HepG2 (cell line): ENCODE results near the gene TOLLIP. TPM values are rescaled to one million over a fixed set of nuclear protein-coding genes. Genes with fewer than 3 reads are reported as not detected.

Experiments
- FOXP1 ChIP-seq, 2 experiments: fragments of 450-650 bp in 1 of 2; IDR thresholded peaks; 2 replicates each; pipeline ENCODE4 v1.6.1; 2017 to 2018; ENCODE audit warnings: antibody characterized with exemption in 1 of 2
- GZF1 ChIP-seq: sonication (generic); formaldehyde crosslinking; IDR thresholded peaks from 2 replicates; pipeline ENCODE4 v1.5.1; 2020; ENCODE audit warnings: mild to moderate bottlenecking, missing genetic modification reagents
- HMGA1 ChIP-seq: sonication (generic); formaldehyde crosslinking; conservative IDR thresholded peaks from 2 replicates; pipeline ENCODE4 v1.4.0; 2020; ENCODE audit warnings: missing genetic modification reagents
- IKZF4 ChIP-seq: sonication (generic); formaldehyde crosslinking; IDR thresholded peaks from 2 replicates; pipeline ENCODE4 v1.5.1; 2020; ENCODE audit warnings: borderline replicate concordance, mild to moderate bottlenecking, low read depth, missing genetic modification reagents; ENCODE audit errors: not compliant biosample characterization
- KLF15 ChIP-seq: sonication (generic); formaldehyde crosslinking; IDR thresholded peaks from 2 replicates; pipeline ENCODE4 v1.8.1; 2023; ENCODE audit warnings: borderline replicate concordance, mild to moderate bottlenecking, inconsistent platforms, missing genetic modification reagents, mixed read lengths
- PAF1 ChIP-seq: IDR thresholded peaks from 2 replicates; pipeline ENCODE4 v1.6.1; 2016; ENCODE audit warnings: missing genetic modification reagents, missing compliant biosample characterization
- RBM22 ChIP-seq: fragments of 200-400 bp; formaldehyde crosslinking; optimal IDR thresholded peaks from 2 replicates; pipeline ENCODE3; 2017; ENCODE audit warnings: mild to moderate bottlenecking, low read length, moderate library complexity
- SP4 ChIP-seq: sonication (generic); formaldehyde crosslinking; IDR thresholded peaks from 2 replicates; pipeline ENCODE4 v1.8.1; 2023; ENCODE audit warnings: mild to moderate bottlenecking, missing genetic modification reagents
- STAG1 ChIP-seq: sonication (generic); formaldehyde crosslinking; IDR thresholded peaks from 2 replicates; pipeline ENCODE4 v1.4.0; 2020; ENCODE audit warnings: missing genetic modification reagents
- XRCC5 ChIP-seq: fragments of 200-400 bp; formaldehyde crosslinking; optimal IDR thresholded peaks from 2 replicates; pipeline ENCODE3; 2017; ENCODE audit warnings: mild to moderate bottlenecking, low read length
- ZNF17 ChIP-seq: sonication (generic); formaldehyde crosslinking; IDR thresholded peaks from 2 replicates; pipeline ENCODE4 v1.5.0; 2020; ENCODE audit warnings: mild to moderate bottlenecking, missing genetic modification reagents
- ZNF34 ChIP-seq: sonication (generic); formaldehyde crosslinking; IDR thresholded peaks from 2 replicates; pipeline ENCODE4 v1.4.0; 2020; ENCODE audit warnings: mild to moderate bottlenecking, missing genetic modification reagents, borderline replicate concordance
- ZNF75D ChIP-seq: sonication (generic); formaldehyde crosslinking; IDR thresholded peaks from 2 replicates; pipeline ENCODE4 v1.8.1; 2023; ENCODE audit warnings: missing genetic modification reagents, mild to moderate bottlenecking, borderline replicate concordance
- polyA plus RNA-seq, 8 experiments: library from polyadenylated mRNA; depleted of rRNA in 3 of 8; stranded (reverse) in 7 of 8; unstranded in 1 of 8; fragments of >200 nt; fragmentation: Illumina TruSeq in 4 of 8; extraction: Trizol in 4 of 8; gene quantifications; 2 replicates each; pipeline versions ENCODE4 v1.2.1 to v1.2.3, GENCODE V29; 2011 to 2016; ENCODE audit warnings: low read depth in 4 of 8, missing spikeins in 1 of 8, mixed read lengths in 1 of 8; ENCODE audit not compliant: insufficient read depth in 1 of 8
- total RNA-seq, 5 experiments: library from RNA; depleted of rRNA; stranded (reverse); fragments of >200 nt; fragmentation: Illumina TruSeq; extraction: Trizol; gene quantifications; 2 replicates each; pipeline ENCODE4 v1.2.3, GENCODE V29; 2016; ENCODE audit warnings: low read depth in 1 of 5
- TF ChIP-seq, protein P1 (sequence below): sonication (generic); formaldehyde crosslinking; IDR thresholded peaks from 2 replicates; pipeline ENCODE4 v1.4.0; 2020; ENCODE audit warnings: missing genetic modification reagents
- TF ChIP-seq, protein P2 (sequence below): sonication (generic); formaldehyde crosslinking; conservative IDR thresholded peaks from 2 replicates; pipeline ENCODE4 v1.8.0; 2022; ENCODE audit warnings: missing genetic modification reagents
- TF ChIP-seq, protein P3 (sequence below): sonication (generic); formaldehyde crosslinking; IDR thresholded peaks from 2 replicates; pipeline ENCODE4 v1.4.0; 2020; ENCODE audit warnings: missing genetic modification reagents, mild to moderate bottlenecking, borderline replicate concordance
- TF ChIP-seq, protein P4 (sequence below): sonication (generic); formaldehyde crosslinking; conservative IDR thresholded peaks from 2 replicates; pipeline ENCODE4 v1.4.0; 2020; ENCODE audit warnings: missing genetic modification reagents
- TF ChIP-seq, protein P5 (sequence below): sonication (generic); formaldehyde crosslinking; IDR thresholded peaks from 2 replicates; pipeline ENCODE4 v1.5.1; 2020; ENCODE audit warnings: missing genetic modification reagents, mild to moderate bottlenecking, borderline replicate concordance
- TF ChIP-seq, protein P6 (sequence below): sonication (generic); formaldehyde crosslinking; IDR thresholded peaks from 2 replicates; pipeline ENCODE4 v1.5.0; 2020; ENCODE audit warnings: mild to moderate bottlenecking, low read depth, missing genetic modification reagents, borderline replicate concordance

The TOLLIP gene
- total and polyA plus RNA-seq, 2 of the 13 experiments (the other 11 are each of a cell fraction or from before 2014, with no cell fraction given): 25.9 to 47.5 TPM

DNA sequence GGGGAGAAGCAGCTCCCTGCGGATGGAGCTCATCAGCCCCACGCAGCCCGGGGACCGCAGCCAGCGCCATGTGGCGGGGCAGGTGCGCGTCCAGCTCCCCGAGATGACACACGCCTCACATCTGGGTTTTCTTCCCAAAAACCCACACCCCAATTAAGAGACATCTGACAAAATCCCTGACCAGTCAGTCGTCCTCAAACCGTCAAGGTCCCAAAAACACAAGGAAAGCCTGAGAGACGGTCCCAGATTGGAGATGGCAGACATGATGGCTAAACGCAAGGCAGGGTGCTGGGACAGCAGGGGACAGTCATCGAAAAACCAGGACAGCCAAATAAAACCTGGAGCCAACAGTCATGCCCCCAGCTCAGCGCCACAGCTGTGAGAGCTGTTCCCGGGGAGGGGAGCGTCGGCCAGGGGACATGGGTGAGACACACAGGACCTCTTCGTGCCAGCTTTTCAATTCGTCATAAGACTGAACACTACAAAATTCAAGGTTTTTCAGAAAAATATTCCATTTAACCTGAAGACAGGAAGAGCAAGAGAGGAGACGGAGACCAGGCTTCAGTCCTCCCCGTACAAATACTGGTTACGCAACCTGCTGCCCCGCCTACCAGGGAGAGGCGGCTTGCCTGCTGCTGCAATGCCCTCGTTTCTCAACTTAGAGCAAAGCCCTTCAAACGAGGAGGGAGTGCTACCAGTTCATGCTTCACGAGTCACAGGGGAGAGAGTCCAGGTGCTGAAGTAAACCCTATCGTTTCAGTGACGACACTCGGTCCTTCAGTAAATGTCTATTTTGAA, 10.5 kb downstream of the TOLLIP start (continued):
- TF ChIP-seq, protein P1, sequence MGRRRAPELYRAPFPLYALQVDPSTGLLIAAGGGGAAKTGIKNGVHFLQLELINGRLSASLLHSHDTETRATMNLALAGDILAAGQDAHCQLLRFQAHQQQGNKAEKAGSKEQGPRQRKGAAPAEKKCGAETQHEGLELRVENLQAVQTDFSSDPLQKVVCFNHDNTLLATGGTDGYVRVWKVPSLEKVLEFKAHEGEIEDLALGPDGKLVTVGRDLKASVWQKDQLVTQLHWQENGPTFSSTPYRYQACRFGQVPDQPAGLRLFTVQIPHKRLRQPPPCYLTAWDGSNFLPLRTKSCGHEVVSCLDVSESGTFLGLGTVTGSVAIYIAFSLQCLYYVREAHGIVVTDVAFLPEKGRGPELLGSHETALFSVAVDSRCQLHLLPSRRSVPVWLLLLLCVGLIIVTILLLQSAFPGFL: no peak
- no peak for TF ChIP-seq ZNF75D (CRISPR knock-in tag)
- TF ChIP-seq FOXP1 (IDR thresholded peaks at IDR 0.05): no peak
- no peak for TF ChIP-seq FOXP1 (CRISPR knock-in tag; IDR thresholded peaks at IDR 0.05)
- TF ChIP-seq, protein P2, sequence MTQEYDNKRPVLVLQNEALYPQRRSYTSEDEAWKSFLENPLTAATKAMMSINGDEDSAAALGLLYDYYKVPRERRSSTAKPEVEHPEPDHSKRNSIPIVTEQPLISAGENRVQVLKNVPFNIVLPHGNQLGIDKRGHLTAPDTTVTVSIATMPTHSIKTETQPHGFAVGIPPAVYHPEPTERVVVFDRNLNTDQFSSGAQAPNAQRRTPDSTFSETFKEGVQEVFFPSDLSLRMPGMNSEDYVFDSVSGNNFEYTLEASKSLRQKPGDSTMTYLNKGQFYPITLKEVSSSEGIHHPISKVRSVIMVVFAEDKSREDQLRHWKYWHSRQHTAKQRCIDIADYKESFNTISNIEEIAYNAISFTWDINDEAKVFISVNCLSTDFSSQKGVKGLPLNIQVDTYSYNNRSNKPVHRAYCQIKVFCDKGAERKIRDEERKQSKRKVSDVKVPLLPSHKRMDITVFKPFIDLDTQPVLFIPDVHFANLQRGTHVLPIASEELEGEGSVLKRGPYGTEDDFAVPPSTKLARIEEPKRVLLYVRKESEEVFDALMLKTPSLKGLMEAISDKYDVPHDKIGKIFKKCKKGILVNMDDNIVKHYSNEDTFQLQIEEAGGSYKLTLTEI (CRISPR knock-in tag): no peak
- peak; percentile 28; the same call in 1 of the 2 replicates for TF ChIP-seq STAG1 (CRISPR knock-in tag)
- TF ChIP-seq HMGA1 (CRISPR knock-in tag): no peak
- no peak for TF ChIP-seq SP4
- TF ChIP-seq XRCC5: peak; percentile 61
- TF ChIP-seq, protein P3, sequence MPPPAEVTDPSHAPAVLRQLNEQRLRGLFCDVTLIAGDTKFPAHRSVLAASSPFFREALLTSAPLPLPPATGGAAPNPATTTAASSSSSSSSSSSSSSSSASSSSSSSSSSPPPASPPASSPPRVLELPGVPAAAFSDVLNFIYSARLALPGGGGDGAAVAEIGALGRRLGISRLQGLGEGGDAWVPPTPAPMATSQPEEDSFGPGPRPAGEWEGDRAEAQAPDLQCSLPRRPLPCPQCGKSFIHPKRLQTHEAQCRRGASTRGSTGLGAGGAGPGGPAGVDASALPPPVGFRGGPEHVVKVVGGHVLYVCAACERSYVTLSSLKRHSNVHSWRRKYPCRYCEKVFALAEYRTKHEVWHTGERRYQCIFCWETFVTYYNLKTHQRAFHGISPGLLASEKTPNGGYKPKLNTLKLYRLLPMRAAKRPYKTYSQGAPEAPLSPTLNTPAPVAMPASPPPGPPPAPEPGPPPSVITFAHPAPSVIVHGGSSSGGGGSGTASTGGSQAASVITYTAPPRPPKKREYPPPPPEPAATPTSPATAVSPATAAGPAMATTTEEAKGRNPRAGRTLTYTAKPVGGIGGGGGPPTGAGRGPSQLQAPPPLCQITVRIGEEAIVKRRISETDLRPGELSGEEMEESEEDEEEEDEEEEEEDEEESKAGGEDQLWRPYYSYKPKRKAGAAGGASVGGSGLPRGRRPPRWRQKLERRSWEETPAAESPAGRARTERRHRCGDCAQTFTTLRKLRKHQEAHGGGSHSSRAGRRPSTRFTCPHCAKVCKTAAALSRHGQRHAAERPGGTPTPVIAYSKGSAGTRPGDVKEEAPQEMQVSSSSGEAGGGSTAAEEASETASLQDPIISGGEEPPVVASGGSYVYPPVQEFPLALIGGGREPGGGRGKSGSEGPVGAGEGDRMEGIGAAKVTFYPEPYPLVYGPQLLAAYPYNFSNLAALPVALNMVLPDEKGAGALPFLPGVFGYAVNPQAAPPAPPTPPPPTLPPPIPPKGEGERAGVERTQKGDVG (CRISPR knock-in tag): no peak
- no peak; the same call in 1 of the 2 replicates for TF ChIP-seq KLF15 (CRISPR knock-in tag)
- TF ChIP-seq, protein P4, sequence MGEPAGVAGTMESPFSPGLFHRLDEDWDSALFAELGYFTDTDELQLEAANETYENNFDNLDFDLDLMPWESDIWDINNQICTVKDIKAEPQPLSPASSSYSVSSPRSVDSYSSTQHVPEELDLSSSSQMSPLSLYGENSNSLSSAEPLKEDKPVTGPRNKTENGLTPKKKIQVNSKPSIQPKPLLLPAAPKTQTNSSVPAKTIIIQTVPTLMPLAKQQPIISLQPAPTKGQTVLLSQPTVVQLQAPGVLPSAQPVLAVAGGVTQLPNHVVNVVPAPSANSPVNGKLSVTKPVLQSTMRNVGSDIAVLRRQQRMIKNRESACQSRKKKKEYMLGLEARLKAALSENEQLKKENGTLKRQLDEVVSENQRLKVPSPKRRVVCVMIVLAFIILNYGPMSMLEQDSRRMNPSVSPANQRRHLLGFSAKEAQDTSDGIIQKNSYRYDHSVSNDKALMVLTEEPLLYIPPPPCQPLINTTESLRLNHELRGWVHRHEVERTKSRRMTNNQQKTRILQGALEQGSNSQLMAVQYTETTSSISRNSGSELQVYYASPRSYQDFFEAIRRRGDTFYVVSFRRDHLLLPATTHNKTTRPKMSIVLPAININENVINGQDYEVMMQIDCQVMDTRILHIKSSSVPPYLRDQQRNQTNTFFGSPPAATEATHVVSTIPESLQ (CRISPR knock-in tag): no peak
- no peak for TF ChIP-seq PAF1 (CRISPR knock-in tag)
- TF ChIP-seq, protein P5, sequence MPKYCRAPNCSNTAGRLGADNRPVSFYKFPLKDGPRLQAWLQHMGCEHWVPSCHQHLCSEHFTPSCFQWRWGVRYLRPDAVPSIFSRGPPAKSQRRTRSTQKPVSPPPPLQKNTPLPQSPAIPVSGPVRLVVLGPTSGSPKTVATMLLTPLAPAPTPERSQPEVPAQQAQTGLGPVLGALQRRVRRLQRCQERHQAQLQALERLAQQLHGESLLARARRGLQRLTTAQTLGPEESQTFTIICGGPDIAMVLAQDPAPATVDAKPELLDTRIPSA (CRISPR knock-in tag): no peak
- no peak for TF ChIP-seq RBM22
- TF ChIP-seq GZF1 (CRISPR knock-in tag): no peak
- TF ChIP-seq, protein P6, sequence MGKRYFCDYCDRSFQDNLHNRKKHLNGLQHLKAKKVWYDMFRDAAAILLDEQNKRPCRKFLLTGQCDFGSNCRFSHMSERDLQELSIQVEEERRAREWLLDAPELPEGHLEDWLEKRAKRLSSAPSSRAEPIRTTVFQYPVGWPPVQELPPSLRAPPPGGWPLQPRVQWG: no peak
- TF ChIP-seq ZNF34 (CRISPR knock-in tag): no peak
- TF ChIP-seq IKZF4 (CRISPR knock-in tag): no peak
- no peak for TF ChIP-seq ZNF17
